Osteocyte (in vitro differentiated cells): Measurements from ENCODE around the gene SLC22A3. TPM values are rescaled to one million over a fixed set of nuclear protein-coding genes. Genes with fewer than 3 reads are reported as not detected.

ENCODE experiments used
- DNase-seq: peaks from one replicate; pipeline ENCODE4 v3.0.0; 2021; ENCODE audit warnings: mixed read lengths; ENCODE audit not compliant: unreplicated experiment; ENCODE audit errors: extremely low spot score
- H3K27ac Mint-ChIP-seq: one replicate; pipeline ENCODE4 v1.8.0; 2021; ENCODE audit warnings: mild to moderate bottlenecking, mixed read lengths; ENCODE audit not compliant: unreplicated experiment
- H3K27me3 Mint-ChIP-seq: one replicate; pipeline ENCODE4 v1.8.0; 2021; ENCODE audit warnings: mixed read lengths; ENCODE audit not compliant: unreplicated experiment
- H3K36me3 Mint-ChIP-seq: one replicate; pipeline ENCODE4 v1.8.0; 2021; ENCODE audit warnings: mixed read lengths; ENCODE audit not compliant: unreplicated experiment
- H3K4me1 Mint-ChIP-seq: one replicate; pipeline ENCODE4 v1.8.0; 2021; ENCODE audit warnings: mixed read lengths; ENCODE audit not compliant: unreplicated experiment
- H3K4me3 Mint-ChIP-seq: one replicate; pipeline ENCODE4 v1.8.0; 2021; ENCODE audit warnings: mild to moderate bottlenecking, moderate library complexity, mixed read lengths; ENCODE audit not compliant: unreplicated experiment
- H3K9me3 Mint-ChIP-seq: one replicate; pipeline ENCODE4 v1.8.0; 2021; ENCODE audit warnings: mixed read lengths; ENCODE audit not compliant: unreplicated experiment
- CTCF ChIP-seq: fragments of 200-600 bp; sonication (generic); IDR thresholded peaks from 2 replicates; pipeline ENCODE4 v1.5.0; 2021; ENCODE audit warnings: antibody characterized with exemption, mild to moderate bottlenecking, moderate library complexity
- total RNA-seq: library from RNA; stranded (reverse); gene quantifications from 2 replicates; pipeline ENCODE4 v1.2.1, GENCODE V29; 2021

The SLC22A3 gene
- total RNA-seq, 1 donor from 2014 or later = not detected

- no peaks in the 10 kb centered on the region for H3K4me1 Mint-ChIP-seq
- no peak for TF ChIP-seq CTCF
- no peaks in the 10 kb centered on the region for H3K36me3 Mint-ChIP-seq
- H3K9me3 Mint-ChIP-seq = peaks cover 6% of the 10 kb centered on the region
- peaks cover 15% of the 10 kb centered on the region for H3K27me3 Mint-ChIP-seq
- DNase-seq = no peak
- H3K4me3 Mint-ChIP-seq = no peak overlapping the region
- H3K27ac Mint-ChIP-seq = no peak overlapping the region
These were observed 19.0 kb upstream of the SLC22A3 start for GRCh38 chr6:160329188-160329587.

GRCh38 chr6:160330619-160331018, 17.6 kb upstream of the SLC22A3 start:
- no peak for DNase-seq

GRCh38 chr6:160331204-160331603, 17.0 kb upstream of the SLC22A3 start:
- no peaks in the 10 kb centered on the region for H3K36me3 Mint-ChIP-seq
- no peak for DNase-seq
- no peaks in the 10 kb centered on the region for H3K9me3 Mint-ChIP-seq
- no peak overlapping the region for H3K27ac Mint-ChIP-seq
- no peak for TF ChIP-seq CTCF
- no peaks in the 10 kb centered on the region for H3K4me1 Mint-ChIP-seq
- peaks cover 15% of the 10 kb centered on the region for H3K27me3 Mint-ChIP-seq
- no peak overlapping the region for H3K4me3 Mint-ChIP-seq

More at GRCh38 chr6:160330619-160331018, 17.6 kb upstream of the SLC22A3 start:
- no peaks in the 10 kb centered on the region for H3K4me1 Mint-ChIP-seq
- H3K27ac Mint-ChIP-seq = no peak overlapping the region
- TF ChIP-seq CTCF = no peak
- H3K36me3 Mint-ChIP-seq = no peaks in the 10 kb centered on the region
- no peaks in the 10 kb centered on the region for H3K9me3 Mint-ChIP-seq
- no peak overlapping the region for H3K4me3 Mint-ChIP-seq
- peaks cover 15% of the 10 kb centered on the region for H3K27me3 Mint-ChIP-seq

GRCh38 chr6:160331753-160332152, 16.4 kb upstream of the SLC22A3 start:
- no peak overlapping the region for H3K4me3 Mint-ChIP-seq
- H3K36me3 Mint-ChIP-seq = no peaks in the 10 kb centered on the region
- TF ChIP-seq CTCF = no peak

GRCh38 chr6:160333101-160333500, 15.1 kb upstream of the SLC22A3 start:
- Mint-ChIP-seq H3K27ac (no peak overlapping the region), H3K4me1 (no peaks in the 10 kb centered on the region), H3K4me3 (no peak overlapping the region), H3K27me3 (peaks cover 15% of the 10 kb centered on the region), H3K36me3 (no peaks in the 10 kb centered on the region), H3K9me3 (no peaks in the 10 kb centered on the region)
- no peak for DNase-seq
- no peak for TF ChIP-seq CTCF

More at GRCh38 chr6:160331753-160332152, 16.4 kb upstream of the SLC22A3 start:
- Mint-ChIP-seq H3K27ac (no peak overlapping the region), H3K4me1 (no peaks in the 10 kb centered on the region), H3K9me3 (no peaks in the 10 kb centered on the region), H3K27me3 (peaks cover 15% of the 10 kb centered on the region)
- no peak for DNase-seq
